Heart right ventricle (tissue), 16 donors: Measurements from ENCODE around the gene REG3A. TPM values are rescaled to one million over a fixed set of nuclear protein-coding genes. Genes with fewer than 3 reads are reported as not detected.

Experiments used
- ATAC-seq, 8 donors: fragments of 200-7000 bp; cut with Tn5 transposase; one replicate each; pipeline ENCODE4 v1.9.1; 2020; ENCODE audit warnings: mild to moderate bottlenecking in 8 of 8, moderate library complexity in 8 of 8, moderate number of reproducible peaks in 1 of 8
- DNase-seq, 2 donors: peaks; one replicate each; pipeline ENCODE4 v3.0.0-alpha.2; 2020
- H3K27ac ChIP-seq, 10 donors: fragments of 200-600 bp; sonication (generic) in 2 of 10; one replicate each; pipeline versions ENCODE4 v1.5.0 to v1.8.0; 2020 to 2022; ENCODE audit warnings: mild to moderate bottlenecking in 3 of 10
- H3K27me3 ChIP-seq, 7 donors: fragments of 200-600 bp; one replicate each; pipeline ENCODE4 v1.8.0; 2021 to 2022; ENCODE audit warnings: mild to moderate bottlenecking in 2 of 7
- H3K36me3 ChIP-seq, 9 donors: fragments of 200-600 bp; sonication (generic) in 1 of 9; one replicate each; pipeline versions ENCODE4 v1.5.0 to v1.8.0; 2020 to 2022; ENCODE audit warnings: mild to moderate bottlenecking in 2 of 9
- H3K4me1 ChIP-seq, 9 donors: fragments of 200-600 bp; sonication (generic) in 1 of 9; one replicate each; pipeline versions ENCODE4 v1.5.0 to v1.8.0; 2020 to 2022; ENCODE audit warnings: mild to moderate bottlenecking in 4 of 9
- H3K4me3 ChIP-seq, 10 donors: fragments of 200-600 bp; sonication (generic) in 2 of 10; one replicate each; pipeline versions ENCODE4 v1.5.0 to v1.8.0; 2020 to 2022; ENCODE audit warnings: mild to moderate bottlenecking in 7 of 10, moderate library complexity in 2 of 10
- H3K9me3 ChIP-seq, 11 donors: fragments of 200-600 bp in 10 of 11; sonication (generic) in 2 of 11; one replicate each; pipeline versions ENCODE4 v1.5.0 to v1.8.0; 2013 to 2022; ENCODE audit warnings: mild to moderate bottlenecking in 2 of 11, control low read depth in 1 of 11, moderate library complexity in 1 of 11
- WGBS, 2 donors: extraction: QIAGEN DNeasy Blood & Tissue Kit; methylation state at CpG; one replicate each; pipeline ENCODE4 v1.1.7; 2013; ENCODE audit warnings: inconsistent platforms in 1 of 2; 5-methylcytosine and 5-hydroxymethylcytosine counted together
- intact Hi-C, 10 donors: fragments of 100-400 bp; cut with DNase I; formaldehyde crosslinking; loops; one replicate each; pipeline versions ENCODE4 v1.11.1 to v1.14.2; 2022
- polyA plus RNA-seq, 2 donors: library from polyadenylated mRNA; stranded (reverse); fragments of 200-250 nt; gene quantifications; one replicate each; pipeline ENCODE4 v1.2.3, GENCODE V29; 2013
- total RNA-seq, 10 donors: library from RNA; stranded (reverse); fragmentation: NEBNext Ultra II Directional in 3 of 10; extraction: Animal tissue kit (Norgen Biotek cat#: 25700) in 3 of 10; gene quantifications; one replicate each; pipeline versions ENCODE4 v1.2.1 to v1.2.4, GENCODE V29; 2021 to 2023
- TF ChIP-seq, protein P1 (sequence below), 9 donors: fragments of 200-600 bp; sonication (generic) in 2 of 9; IDR thresholded peaks; one replicate each; pipeline versions ENCODE4 v1.5.0 to v1.8.0; 2021 to 2022; ENCODE audit warnings: antibody characterized with exemption in 9 of 9, mild to moderate bottlenecking in 5 of 9, moderate library complexity in 1 of 9
- donor health status: Arrhythmogenic right ventricular cardiomyopathy.
- donor health status: ischemic (EF 13 %, LVEDD 7.1; RV severe dilation, severe dysfunction).
- donor health status: healthy with polysubstance abuse.
- donor health status: DM: no; HTN: yes; CAD: no.
- donor health status: DM: no; HTN: no; CAD: no.
- donor health status: ischemic (EF 25% LVEDD 6.9; RV normal size, moderate dysfunction).
- donor health status: ischemic (EF 25% LVEDD 5.7; RV mildly dilated, moderate dysfunction).
- donor health status: healthy.
- donor health status: DM: yes; HTN: yes; CAD: no.
- donor health status: Ischemic cardiomyopathy.
- donor health status: ischemic (EF 35%, LVEDD 5.7; RV mildly dilated, moderate dysfunction).
- donor health status: nonischemic (EF 11% LVEDD 7.7; RV severe dilation, severe dysfunction).
- donor health status: DM: yes; HTN: yes; CAD: no.
- donor health status: PGD.
- donor health status: ischemic (EF 29% LVEDD 5.4; RV normal size, mild dysfunction).
- donor health status: nonischemic (EF 23%, LVEDD 6.1; RV moderate dilation, normal function).

Gene REG3A
- total and polyA plus RNA-seq, 12 donors, result not detected

DNA sequence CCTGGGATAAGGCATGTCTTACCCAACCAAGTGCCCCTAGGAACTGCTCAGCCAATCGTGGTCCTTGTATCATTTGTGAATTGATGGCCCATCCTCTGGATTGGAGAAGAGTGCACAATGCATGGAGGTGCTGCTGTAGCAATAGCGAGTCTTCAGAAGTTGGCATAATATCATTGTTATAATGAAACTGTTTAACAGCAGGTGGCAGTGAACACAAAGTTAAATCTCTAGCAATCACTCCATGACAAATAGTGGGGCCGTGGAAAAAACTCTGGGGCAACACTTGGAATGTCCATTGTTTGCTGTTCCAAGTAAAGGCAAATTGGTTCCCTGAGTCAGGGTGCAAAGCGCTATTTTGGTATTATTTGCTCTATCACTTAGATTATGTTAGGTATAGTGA lies 27.9 kb downstream of the REG3A start:
- DNase-seq, result no peak
- intact Hi-C loops, result no loop called here
- H3K4me3 ChIP-seq, result no peak overlapping the region
- no peak for ATAC-seq
- TF ChIP-seq, protein P1, sequence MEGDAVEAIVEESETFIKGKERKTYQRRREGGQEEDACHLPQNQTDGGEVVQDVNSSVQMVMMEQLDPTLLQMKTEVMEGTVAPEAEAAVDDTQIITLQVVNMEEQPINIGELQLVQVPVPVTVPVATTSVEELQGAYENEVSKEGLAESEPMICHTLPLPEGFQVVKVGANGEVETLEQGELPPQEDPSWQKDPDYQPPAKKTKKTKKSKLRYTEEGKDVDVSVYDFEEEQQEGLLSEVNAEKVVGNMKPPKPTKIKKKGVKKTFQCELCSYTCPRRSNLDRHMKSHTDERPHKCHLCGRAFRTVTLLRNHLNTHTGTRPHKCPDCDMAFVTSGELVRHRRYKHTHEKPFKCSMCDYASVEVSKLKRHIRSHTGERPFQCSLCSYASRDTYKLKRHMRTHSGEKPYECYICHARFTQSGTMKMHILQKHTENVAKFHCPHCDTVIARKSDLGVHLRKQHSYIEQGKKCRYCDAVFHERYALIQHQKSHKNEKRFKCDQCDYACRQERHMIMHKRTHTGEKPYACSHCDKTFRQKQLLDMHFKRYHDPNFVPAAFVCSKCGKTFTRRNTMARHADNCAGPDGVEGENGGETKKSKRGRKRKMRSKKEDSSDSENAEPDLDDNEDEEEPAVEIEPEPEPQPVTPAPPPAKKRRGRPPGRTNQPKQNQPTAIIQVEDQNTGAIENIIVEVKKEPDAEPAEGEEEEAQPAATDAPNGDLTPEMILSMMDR (IDR thresholded peaks at IDR 0.05), result no peak
- no peak overlapping the region for H3K27ac ChIP-seq
- 80 to 86% methylated on average over 4 of the region's 4 CpGs for WGBS, 2 donors
- H3K9me3 ChIP-seq, result peaks cover 0 to 3% (median 0%) of the 10 kb centered on the region in 11 donors
- no peaks in the 10 kb centered on the region for H3K4me1 ChIP-seq
- no peaks in the 10 kb centered on the region for H3K36me3 ChIP-seq
- H3K27me3 ChIP-seq, result no peaks in the 10 kb centered on the region

DNA sequence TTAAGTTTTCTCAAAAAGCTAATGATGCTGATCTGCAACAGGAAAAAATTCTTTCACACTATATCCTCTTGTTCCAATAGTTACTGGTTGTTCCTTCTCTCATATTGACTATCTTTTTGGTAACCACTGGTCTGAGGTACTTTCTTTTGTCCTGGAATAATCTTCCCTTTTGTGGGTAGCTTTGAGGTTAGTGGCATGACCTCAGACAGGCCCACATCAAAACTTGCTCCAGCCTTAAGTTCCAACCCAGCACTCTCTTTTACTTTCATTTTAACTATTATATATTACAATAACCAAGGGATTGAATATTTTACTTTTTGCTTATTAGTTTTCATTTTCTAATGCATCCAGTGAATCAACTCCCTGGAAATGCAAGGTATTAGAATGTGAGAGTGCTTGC lies 29.7 kb downstream of the REG3A start:
- no peak for ATAC-seq
- Histone ChIP-seq H3K27me3 (no peaks in the 10 kb centered on the region), H3K4me3 (no peak overlapping the region), H3K36me3 (no peaks in the 10 kb centered on the region), H3K4me1 (no peaks in the 10 kb centered on the region), H3K9me3 (peaks cover 0 to under 1% (median 0%) of the 10 kb centered on the region in 11 donors), H3K27ac (no peak overlapping the region)
- intact Hi-C loops, result no loop called here
- TF ChIP-seq, protein P1 (IDR thresholded peaks at IDR 0.05), result no peak
- DNase-seq, result no peak

- intact Hi-C loops, result no loop called here
- TF ChIP-seq, protein P1 (IDR thresholded peaks at IDR 0.05), result no peak
- WGBS, 2 donors, result 74 to 82% methylated on average over 6 of the region's 6 CpGs
Measured at GRCh38 chr2:79129260-79129659, 30.3 kb downstream of the REG3A start.

GRCh38 chr2:79128406-79128805 lies 31.1 kb downstream of the REG3A start:
- TF ChIP-seq, protein P1 (IDR thresholded peaks at IDR 0.05), result no peak

More at GRCh38 chr2:79129260-79129659, 30.3 kb downstream of the REG3A start:
- no peaks in the 10 kb centered on the region for H3K27me3 ChIP-seq
- no peaks in the 10 kb centered on the region for H3K4me1 ChIP-seq
- H3K4me3 ChIP-seq, result no peak overlapping the region
- no peaks in the 10 kb centered on the region for H3K36me3 ChIP-seq
- ATAC-seq (no peak), DNase-seq (no peak)
- no peak overlapping the region for H3K27ac ChIP-seq
- H3K9me3 ChIP-seq, result no peaks in the 10 kb centered on the region

DNA sequence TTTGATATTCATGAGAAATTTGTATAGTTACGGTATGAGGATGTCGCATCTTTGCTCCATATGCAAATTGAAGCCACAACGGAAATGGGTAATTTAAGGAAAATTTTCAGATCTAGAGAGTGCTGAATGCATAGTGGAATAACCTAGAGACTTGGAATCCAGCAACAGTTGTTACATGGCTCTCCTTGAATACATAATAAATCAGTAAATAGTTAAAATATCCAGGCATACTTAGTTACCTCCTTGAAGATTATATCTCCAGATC lies 33.9 kb downstream of the REG3A start:
- Histone ChIP-seq H3K27me3 (no peaks in the 10 kb centered on the region), H3K4me1 (no peaks in the 10 kb centered on the region), H3K9me3 (no peaks in the 10 kb centered on the region), H3K27ac (no peak overlapping the region), H3K4me3 (no peak overlapping the region), H3K36me3 (no peaks in the 10 kb centered on the region)
- DNase-seq (no peak), ATAC-seq (no peak)
- 91 to 92% methylated on average over 3 of the region's 3 CpGs for WGBS, 2 donors
- intact Hi-C loops, result no loop called here
- TF ChIP-seq, protein P1 (IDR thresholded peaks at IDR 0.05), result no peak

More at GRCh38 chr2:79128406-79128805, 31.1 kb downstream of the REG3A start:
- Histone ChIP-seq H3K4me1 (no peaks in the 10 kb centered on the region), H3K27ac (no peak overlapping the region), H3K9me3 (no peaks in the 10 kb centered on the region), H3K4me3 (no peak overlapping the region), H3K36me3 (no peaks in the 10 kb centered on the region), H3K27me3 (no peaks in the 10 kb centered on the region)
- ATAC-seq (no peak), DNase-seq (no peak)
- intact Hi-C loops, result no loop called here
- WGBS, 2 donors, result 88% methylated on average over 3 of the region's 3 CpGs
